ENCODE measurements around the gene DEGS1. TPM values are rescaled to one million over a fixed set of nuclear protein-coding genes. Genes with fewer than 3 reads are reported as not detected.
A peak's percentile ranks its signal among the peaks of the same experiment; 100 is the strongest.

DEGS1 gene
- total and polyA plus RNA-seq, 2 of the 4 experiments (the other 2 are of a cell fraction), result 54.8 to 109 TPM

- Histone ChIP-seq H4K8ac (ENCODE audit: low read depth in 2 of 2, low read length in 2 of 2) (no peak overlapping the region), H3K4me3 (ENCODE audit: insufficient read depth, low read depth, low read length) (no peak overlapping the region), H3K23ac (ENCODE audit: low read depth, low read length) (no peak overlapping the region), H2BK5ac (ENCODE audit: low read depth, low read length, poor library complexity, severe bottlenecking) (no peak overlapping the region), H3K27me3 (ENCODE audit: control insufficient read depth, insufficient read depth, low read length) (no peaks in the 10 kb centered on the region), H3K27ac (ENCODE audit: insufficient read depth, low read length) (no peak overlapping the region), H2AK9ac (replicated peaks; ENCODE audit: low read depth, low read length, poor library complexity) (no peak overlapping the region), H3K9ac (ENCODE audit: low read depth, low read length) (no peak overlapping the region), H3K18ac (ENCODE audit: low read depth, low read length) (no peak overlapping the region), H2AK5ac (ENCODE audit: low read depth, low read length) (no peak overlapping the region), H3K4ac (ENCODE audit: low read depth, low read length) (no peak overlapping the region), H2BK15ac (ENCODE audit: low read depth, low read length) (no peak overlapping the region), H2BK20ac (ENCODE audit: low read depth, low read length) (no peak overlapping the region), H4K91ac (ENCODE audit: insufficient read depth, low read depth, low read length) (no peak overlapping the region), H3K4me2 (ENCODE audit: low read depth, low read length) (no peak overlapping the region), H3K14ac (replicated peaks; ENCODE audit: low read depth, low read length) (no peak overlapping the region), H3K36me3 (ENCODE audit: control insufficient read depth, insufficient read depth, low read length) (no peaks in the 10 kb centered on the region), H2AFZ (replicated peaks; ENCODE audit: low read length, poor library complexity) (peak overlapping the region; percentile 56), H2BK120ac (ENCODE audit: low read depth, low read length) (no peak overlapping the region), H4K20me1 (ENCODE audit: insufficient read depth, low read length) (no peaks in the 10 kb centered on the region), H3K9me3 (ENCODE audit: control insufficient read depth, insufficient read depth, low read length) (no peaks in the 10 kb centered on the region), H3K4me1 (ENCODE audit: control insufficient read depth, insufficient read depth, low read length) (no peaks in the 10 kb centered on the region), H3K9me1 (ENCODE audit: insufficient read depth, low read length) (no peaks in the 10 kb centered on the region), H4K5ac (ENCODE audit: low read depth, low read length) (no peak overlapping the region), H3K56ac (ENCODE audit: extremely low read depth, insufficient read depth, low read length) (no peak overlapping the region), H3K79me1 (ENCODE audit: low read depth in 1 of 2, low read length in 2 of 2) (no peaks in the 10 kb centered on the region)
- no TSS peak for BruUV-seq (replicated peaks)
- intact Hi-C loops (cut with micrococcal nuclease), result loop anchor here (5.0 kb wide), 1 partner anchor 161 kb away; the partner anchor contains the start of gene NVL
- no CpG with 5 or more reads among the region's 9 CpGs for WGBS, 2 experiments (ENCODE audit: extremely low coverage in 2 of 2, insufficient read length in 1 of 2)
- CTCF ChIA-PET, result no interaction called here
- in situ Hi-C loops (cut with MboI; ENCODE audit: low sequenced_read_pairs), result no loop called here
- POLR2A ChIA-PET (ENCODE audit: unreplicated experiment), result no interaction called here
- no peak for ATAC-seq (ENCODE audit: low read depth)
- no peak for TF ChIP-seq USF2 (IDR thresholded peaks at IDR 0.05; ENCODE audit: low read depth, low read length)
- TF ChIP-seq FOS (IDR thresholded peaks at IDR 0.05; ENCODE audit: low read depth, low read length), result 0 out of 2 replicates have a peak, but pooled peaks have one; percentile 18
- TF ChIP-seq BHLHE40 (IDR thresholded peaks at IDR 0.05; ENCODE audit: low read depth, low read length), result no peak
- no peak for TF ChIP-seq POLR2A (IDR thresholded peaks at IDR 0.05; ENCODE audit: low read depth, low read length)
- TF ChIP-seq RAD21 (IDR thresholded peaks at IDR 0.05; ENCODE audit: low read length), result peak; percentile 38
- TF ChIP-seq CHD1 (IDR thresholded peaks at IDR 0.05; ENCODE audit: low read depth, low read length), result no peak
- TF ChIP-seq CEBPB (IDR thresholded peaks at IDR 0.05; ENCODE audit: low read depth, low read length), result no peak
- TF ChIP-seq MXI1 (IDR thresholded peaks at IDR 0.05; ENCODE audit: borderline replicate concordance, low read depth, low read length), result no peak
- peak; percentile 40 for TF ChIP-seq SMC3 (IDR thresholded peaks at IDR 0.05; ENCODE audit: low read depth, low read length)
- no peak for TF ChIP-seq ELK1 (IDR thresholded peaks at IDR 0.05; ENCODE audit: borderline replicate concordance, low read depth, low read length)
- TF ChIP-seq MAZ (IDR thresholded peaks at IDR 0.05; ENCODE audit: borderline replicate concordance, low read depth, low read length), result no peak
- TF ChIP-seq MAFK (IDR thresholded peaks at IDR 0.05; ENCODE audit: low read depth, low read length), result no peak
- TF ChIP-seq CTCF (conservative IDR thresholded peaks at IDR 0.05; ENCODE audit: low read depth, low read length), result peak; percentile 31; the same call in 1 of the 2 replicates
- dilution Hi-C loops (cut with HindIII; ENCODE audit: low sequenced_read_pairs, unreplicated experiment), result no loop called here
- no peak for DNase-seq
Measured at GRCh38 chr1:224170748-224171478, 12.1 kb upstream of the DEGS1 start.

Measured in IMR-90 (cell line).